Measurements from ENCODE around the gene DMAC2L. TPM values are rescaled to one million over a fixed set of nuclear protein-coding genes. Genes with fewer than 3 reads are reported as not detected.

The DMAC2L gene

DNA sequence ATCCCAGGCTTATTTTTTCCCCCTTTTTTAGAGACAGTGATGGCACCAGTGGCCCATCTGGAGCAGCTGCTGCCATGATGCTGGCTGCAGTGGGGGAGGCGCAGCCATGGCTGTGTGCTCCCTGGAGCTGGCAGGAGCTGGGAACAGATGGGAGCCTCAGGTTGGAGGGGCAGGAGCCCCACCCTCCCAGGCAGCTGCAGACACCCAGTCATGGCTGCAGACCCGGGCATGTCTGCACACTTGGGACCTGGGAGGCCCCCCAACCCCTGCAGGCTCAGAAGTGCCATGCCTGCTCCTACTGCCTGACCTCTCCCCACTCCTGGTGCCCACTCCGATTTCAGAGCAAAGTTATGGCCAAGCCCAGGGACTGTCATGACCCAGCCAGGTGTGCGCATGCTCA is 59.4 kb downstream of the DMAC2L start:
- Histone ChIP-seq H2BK5ac (ENCODE audit: low read length) (no peak overlapping the region), H3K4me2 (ENCODE audit: insufficient read depth, low read length, poor library complexity, severe bottlenecking) (no peak overlapping the region), H3K27me3 (ENCODE audit: control insufficient read depth in 3 of 3, insufficient read depth in 3 of 3, low read depth in 1 of 3, low read length in 3 of 3) (no peaks in the 10 kb centered on the region), H3K9me3 (replicated peaks in 1 of 2; ENCODE audit: control insufficient read depth in 2 of 2, insufficient read depth in 1 of 2, low read depth in 1 of 2, low read length in 2 of 2) (no peaks in the 10 kb centered on the region), H3K27ac (replicated peaks; ENCODE audit: low read length) (no peak overlapping the region), H4K91ac (ENCODE audit: low read depth, low read length, poor library complexity) (no peak overlapping the region), H3K4me1 (ENCODE audit: control insufficient read depth in 2 of 2, insufficient read depth in 1 of 2, low read depth in 1 of 2, low read length in 2 of 2) (no peaks in the 10 kb centered on the region), H3K36me3 (replicated peaks in 1 of 2; ENCODE audit: control insufficient read depth in 2 of 2, insufficient read depth in 2 of 2, low read length in 2 of 2) (no peaks in the 10 kb centered on the region), H3K4ac (ENCODE audit: low read length) (no peak overlapping the region), H2AK5ac (ENCODE audit: low read depth, low read length) (peak overlapping the region; percentile 86), H3K9ac (ENCODE audit: low read depth, low read length, poor library complexity) (no peak overlapping the region), H3K79me1 (ENCODE audit: low read depth, low read length) (no peaks in the 10 kb centered on the region), H3K18ac (ENCODE audit: low read length) (peak overlapping the region; percentile 64), H3K4me3 (ENCODE audit: low read length in 2 of 2) (no peak overlapping the region), H2BK12ac (ENCODE audit: low read length) (no peak overlapping the region), H3K14ac (ENCODE audit: low read length) (no peak overlapping the region), H2AFZ (ENCODE audit: low read length) (no peak overlapping the region), H2BK15ac (ENCODE audit: low read length) (no peak overlapping the region), H2BK120ac (ENCODE audit: low read depth, low read length) (no peak overlapping the region), H3K23ac (ENCODE audit: low read depth, low read length, poor library complexity) (peak overlapping the region; percentile 15), H4K8ac (ENCODE audit: low read depth, low read length) (no peak overlapping the region)
- DNase-seq (ENCODE audit: low spot score) = no peak
- WGBS, 2 donors (ENCODE audit: extremely low coverage in 2 of 2, insufficient read length in 2 of 2, insufficient replicate concordance in 1 of 2) = no CpG with 5 or more reads among the region's 4 CpGs

DNA sequence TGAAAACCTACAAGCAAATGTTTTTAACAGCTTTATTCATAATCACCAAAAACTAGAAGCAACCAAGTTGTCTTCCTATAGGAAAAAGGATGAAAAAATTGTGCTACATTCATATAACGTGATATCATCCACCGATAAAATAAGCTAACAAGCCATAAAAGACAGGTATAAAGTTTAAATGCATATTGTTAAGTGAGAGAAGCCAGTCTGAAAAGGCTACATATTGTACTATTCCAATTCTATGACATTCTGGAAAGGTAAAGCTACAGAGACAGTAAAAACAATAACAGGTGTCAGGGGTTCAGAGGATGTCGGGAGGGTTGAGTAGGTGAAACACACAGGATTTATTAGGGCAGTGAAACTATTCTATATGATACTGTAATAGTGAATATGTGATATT is 61.8 kb downstream of the DMAC2L start:
- H4K8ac ChIP-seq (ENCODE audit: low read depth, low read length) = no peak overlapping the region
- no peak overlapping the region for H2BK5ac ChIP-seq (ENCODE audit: low read length)
- DNase-seq (ENCODE audit: low spot score) = no peak
- H4K91ac ChIP-seq (ENCODE audit: low read depth, low read length, poor library complexity) = no peak overlapping the region
- no peak overlapping the region for H3K23ac ChIP-seq (ENCODE audit: low read depth, low read length, poor library complexity)
- H3K9ac ChIP-seq (ENCODE audit: low read depth, low read length, poor library complexity) = no peak overlapping the region
- no peaks in the 10 kb centered on the region for H3K36me3 ChIP-seq (replicated peaks in 1 of 2; ENCODE audit: control insufficient read depth in 2 of 2, insufficient read depth in 2 of 2, low read length in 2 of 2)
- H3K79me1 ChIP-seq (ENCODE audit: low read depth, low read length) = no peaks in the 10 kb centered on the region
- no peak overlapping the region for H2BK15ac ChIP-seq (ENCODE audit: low read length)
- H2AK5ac ChIP-seq (ENCODE audit: low read depth, low read length) = no peak overlapping the region
- H2BK12ac ChIP-seq (ENCODE audit: low read length) = no peak overlapping the region
- H3K27ac ChIP-seq (replicated peaks; ENCODE audit: low read length) = no peak overlapping the region
- H3K4me2 ChIP-seq (ENCODE audit: insufficient read depth, low read length, poor library complexity, severe bottlenecking) = no peak overlapping the region
- WGBS, 2 donors (ENCODE audit: extremely low coverage in 2 of 2, insufficient read length in 2 of 2, insufficient replicate concordance in 1 of 2) = no CpG with 5 or more reads among the region's 3 CpGs
- H3K18ac ChIP-seq (ENCODE audit: low read length) = no peak overlapping the region
- no peak overlapping the region for H3K14ac ChIP-seq (ENCODE audit: low read length)
- H2BK120ac ChIP-seq (ENCODE audit: low read depth, low read length) = no peak overlapping the region
- peaks cover 0 to 10% of the 10 kb centered on the region in 2 donors for H3K4me1 ChIP-seq (ENCODE audit: control insufficient read depth in 2 of 2, insufficient read depth in 1 of 2, low read depth in 1 of 2, low read length in 2 of 2)
- no peak overlapping the region for H3K4ac ChIP-seq (ENCODE audit: low read length)
- H2AFZ ChIP-seq (ENCODE audit: low read length) = no peak overlapping the region
- no peak overlapping the region for H3K4me3 ChIP-seq (ENCODE audit: low read length in 2 of 2)
- H3K9me3 ChIP-seq (replicated peaks in 1 of 2; ENCODE audit: control insufficient read depth in 2 of 2, insufficient read depth in 1 of 2, low read depth in 1 of 2, low read length in 2 of 2) = no peaks in the 10 kb centered on the region
- no peaks in the 10 kb centered on the region for H3K27me3 ChIP-seq (ENCODE audit: control insufficient read depth in 3 of 3, insufficient read depth in 3 of 3, low read depth in 1 of 3, low read length in 3 of 3)

DNA sequence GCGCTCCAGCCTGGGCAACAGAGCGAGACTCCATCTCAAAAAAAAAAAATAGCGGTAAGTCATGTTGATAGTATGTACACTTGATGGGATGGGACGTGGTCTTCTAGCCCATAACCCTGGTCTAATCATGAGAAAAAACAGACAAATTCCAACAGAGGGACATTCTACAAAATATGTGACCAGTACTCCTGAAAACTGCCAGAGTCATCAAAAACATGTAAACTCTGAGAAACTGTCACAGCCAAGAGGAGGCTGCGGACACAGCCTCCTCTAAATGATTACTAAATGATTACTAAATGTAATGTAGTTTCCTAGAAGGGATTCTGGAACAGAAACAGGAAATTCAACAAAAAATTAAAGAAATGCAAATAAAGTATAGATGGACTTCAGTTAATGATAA is 63.6 kb downstream of the DMAC2L start:
- Histone ChIP-seq H3K23ac (ENCODE audit: low read depth, low read length, poor library complexity) (no peak overlapping the region), H3K9ac (ENCODE audit: low read depth, low read length, poor library complexity) (no peak overlapping the region), H2BK5ac (ENCODE audit: low read length) (no peak overlapping the region), H4K8ac (ENCODE audit: low read depth, low read length) (no peak overlapping the region), H3K4ac (ENCODE audit: low read length) (no peak overlapping the region), H3K18ac (ENCODE audit: low read length) (no peak overlapping the region), H2AK5ac (ENCODE audit: low read depth, low read length) (no peak overlapping the region), H3K79me1 (ENCODE audit: low read depth, low read length) (no peaks in the 10 kb centered on the region), H3K9me3 (replicated peaks in 1 of 2; ENCODE audit: control insufficient read depth in 2 of 2, insufficient read depth in 1 of 2, low read depth in 1 of 2, low read length in 2 of 2) (no peaks in the 10 kb centered on the region), H4K91ac (ENCODE audit: low read depth, low read length, poor library complexity) (no peak overlapping the region), H2BK15ac (ENCODE audit: low read length) (no peak overlapping the region), H2BK120ac (ENCODE audit: low read depth, low read length) (no peak overlapping the region), H3K27me3 (ENCODE audit: control insufficient read depth in 3 of 3, insufficient read depth in 3 of 3, low read depth in 1 of 3, low read length in 3 of 3) (no peaks in the 10 kb centered on the region), H3K4me2 (ENCODE audit: insufficient read depth, low read length, poor library complexity, severe bottlenecking) (no peak overlapping the region), H2AFZ (ENCODE audit: low read length) (no peak overlapping the region), H3K27ac (replicated peaks; ENCODE audit: low read length) (no peak overlapping the region), H3K14ac (ENCODE audit: low read length) (no peak overlapping the region), H2BK12ac (ENCODE audit: low read length) (no peak overlapping the region), H3K36me3 (replicated peaks in 1 of 2; ENCODE audit: control insufficient read depth in 2 of 2, insufficient read depth in 2 of 2, low read length in 2 of 2) (no peaks in the 10 kb centered on the region), H3K4me1 (ENCODE audit: control insufficient read depth in 2 of 2, insufficient read depth in 1 of 2, low read depth in 1 of 2, low read length in 2 of 2) (peaks cover 0 to 10% of the 10 kb centered on the region in 2 donors), H3K4me3 (ENCODE audit: low read length in 2 of 2) (no peak overlapping the region)
- no peak for DNase-seq (ENCODE audit: low spot score)
- WGBS, 2 donors (ENCODE audit: extremely low coverage in 2 of 2, insufficient read length in 2 of 2, insufficient replicate concordance in 1 of 2) = no CpG with 5 or more reads among the region's 5 CpGs

Small RNA genes within 50 kb of the gene (small RNA-seq; reads per million reads assigned to genes)
- not detected for gene MIR4504 (ENCODE audit: insufficient read depth)
